PC-9 (cell line): ENCODE data around the gene PTPRG.

Source experiments
- EZH2 ChIP-seq: fragments of 200-600 bp; sonication (generic); IDR thresholded peaks from 2 replicates; pipeline ENCODE4 v1.8.0; 2017; ENCODE audit warnings: antibody characterized with exemption, low read depth
- TF ChIP-seq, protein P1 (sequence below): fragments of 200-600 bp; sonication (generic); conservative IDR thresholded peaks from 2 replicates; pipeline ENCODE4 v1.6.1; 2017; ENCODE audit warnings: mixed run types, antibody characterized with exemption, mild to moderate bottlenecking, moderate library complexity

DNA sequence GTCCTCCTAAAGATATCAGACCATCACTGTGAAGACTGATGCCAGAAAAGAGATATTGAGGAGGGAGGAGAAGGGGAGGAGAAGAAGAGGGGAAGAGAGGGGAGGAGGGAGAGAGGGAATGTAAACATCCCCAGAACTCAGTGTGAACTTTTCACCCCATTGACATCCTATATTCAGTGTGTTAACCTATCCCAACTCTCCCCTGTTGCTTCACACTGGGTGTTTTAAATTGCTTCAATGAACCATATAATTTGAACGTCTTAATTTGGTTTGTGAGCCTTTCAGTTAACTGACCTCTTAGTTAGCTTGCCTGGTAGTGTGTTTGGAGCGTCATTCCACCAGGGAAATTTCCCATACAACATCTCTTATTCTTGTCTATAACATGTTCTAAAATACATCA is 29.8 kb upstream of the PTPRG start:
- TF ChIP-seq, protein P1, sequence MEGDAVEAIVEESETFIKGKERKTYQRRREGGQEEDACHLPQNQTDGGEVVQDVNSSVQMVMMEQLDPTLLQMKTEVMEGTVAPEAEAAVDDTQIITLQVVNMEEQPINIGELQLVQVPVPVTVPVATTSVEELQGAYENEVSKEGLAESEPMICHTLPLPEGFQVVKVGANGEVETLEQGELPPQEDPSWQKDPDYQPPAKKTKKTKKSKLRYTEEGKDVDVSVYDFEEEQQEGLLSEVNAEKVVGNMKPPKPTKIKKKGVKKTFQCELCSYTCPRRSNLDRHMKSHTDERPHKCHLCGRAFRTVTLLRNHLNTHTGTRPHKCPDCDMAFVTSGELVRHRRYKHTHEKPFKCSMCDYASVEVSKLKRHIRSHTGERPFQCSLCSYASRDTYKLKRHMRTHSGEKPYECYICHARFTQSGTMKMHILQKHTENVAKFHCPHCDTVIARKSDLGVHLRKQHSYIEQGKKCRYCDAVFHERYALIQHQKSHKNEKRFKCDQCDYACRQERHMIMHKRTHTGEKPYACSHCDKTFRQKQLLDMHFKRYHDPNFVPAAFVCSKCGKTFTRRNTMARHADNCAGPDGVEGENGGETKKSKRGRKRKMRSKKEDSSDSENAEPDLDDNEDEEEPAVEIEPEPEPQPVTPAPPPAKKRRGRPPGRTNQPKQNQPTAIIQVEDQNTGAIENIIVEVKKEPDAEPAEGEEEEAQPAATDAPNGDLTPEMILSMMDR: no peak
- TF ChIP-seq EZH2: no peak
